ENCODE measurements around the gene RXRA. TPM values are rescaled to one million over a fixed set of nuclear protein-coding genes. Genes with fewer than 3 reads are reported as not detected.

The RXRA gene
- total RNA-seq, 1 experiment from 2014 or later, result 31.6 TPM

DNA sequence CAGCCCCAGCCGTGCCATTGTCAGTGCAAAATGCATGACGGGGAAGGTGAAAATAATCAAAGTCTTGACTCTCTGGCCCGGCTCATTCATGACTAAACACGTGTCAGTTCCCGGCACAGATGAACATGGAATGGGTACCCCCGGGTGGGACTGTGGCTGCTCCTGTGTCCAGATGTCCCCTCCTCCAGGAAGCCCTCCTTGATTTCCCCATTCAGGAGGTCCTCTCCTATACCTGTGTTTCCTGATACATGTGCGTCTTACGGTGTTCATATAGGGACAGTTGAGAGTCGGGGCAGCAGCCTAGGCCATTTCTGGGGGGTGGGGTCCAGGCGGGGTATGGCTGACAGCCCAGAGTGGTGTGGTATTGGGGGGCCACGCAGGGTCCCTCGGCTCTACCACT lies 19.5 kb downstream of the RXRA start:
- TF ChIP-seq SIN3A (IDR thresholded peaks at IDR 0.05; ENCODE audit: borderline replicate concordance, insufficient read depth, low read depth, low read length), result no peak
- no peak for TF ChIP-seq REST (IDR thresholded peaks at IDR 0.05; ENCODE audit: insufficient read depth in 1 of 2, low read depth in 2 of 2, low read length in 1 of 2)
- TF ChIP-seq CTCF (IDR thresholded peaks at IDR 0.05), result no peak
- no peak for TF ChIP-seq POLR2AphosphoS5 (IDR thresholded peaks at IDR 0.05; ENCODE audit: low read depth, low read length)
- TF ChIP-seq TCF7L2 (IDR thresholded peaks at IDR 0.05; ENCODE audit: low read depth, low read length), result no peak
- in situ Hi-C loops (cut with HindIII; ENCODE audit: low pct_unique_long_range_greater_than_20kb, low sequenced_read_pairs) (no loop called here), intact Hi-C loops (cut with micrococcal nuclease; ENCODE audit: unreplicated experiment) (no loop called here)
- no TSS peak for BruUV-seq (replicated peaks)
- DNase-seq (ENCODE audit: low read depth, low spot score), result no peak
- CTCF ChIA-PET, result no interaction called here
- Histone ChIP-seq H3K27me3 (ENCODE audit: control insufficient read depth, insufficient read depth, low read length) (no peaks in the 10 kb centered on the region), H3K4me3 (ENCODE audit: low read depth in 2 of 2, low read length in 2 of 2) (no peak overlapping the region), H3K36me3 (ENCODE audit: control insufficient read depth, insufficient read depth, low read length) (no peaks in the 10 kb centered on the region), H3K4me1 (ENCODE audit: control insufficient read depth, insufficient read depth, low read length) (no peaks in the 10 kb centered on the region; the same call in 1 of the 2 replicates), H3K9me3 (ENCODE audit: control insufficient read depth, insufficient read depth, low read depth, low read length) (no peaks in the 10 kb centered on the region), H3K27ac (ENCODE audit: low read length) (no peak overlapping the region)
- ATAC-seq, result no peak
- POLR2A ChIA-PET, result no interaction called here

GRCh38 chr9:134346151-134346550 lies 19.9 kb downstream of the RXRA start:
- no peak overlapping the region for H3K4me3 ChIP-seq (ENCODE audit: low read depth in 2 of 2, low read length in 2 of 2)
- H3K9me3 ChIP-seq (ENCODE audit: control insufficient read depth, insufficient read depth, low read depth, low read length), result no peaks in the 10 kb centered on the region
- H3K36me3 ChIP-seq (ENCODE audit: control insufficient read depth, insufficient read depth, low read length), result no peaks in the 10 kb centered on the region
- no TSS peak for BruUV-seq (replicated peaks)
- POLR2A ChIA-PET, result no interaction called here
- intact Hi-C loops (cut with micrococcal nuclease; ENCODE audit: unreplicated experiment), result no loop called here
- no peaks in the 10 kb centered on the region; the same call in 1 of the 2 replicates for H3K4me1 ChIP-seq (ENCODE audit: control insufficient read depth, insufficient read depth, low read length)
- in situ Hi-C loops (cut with HindIII; ENCODE audit: low pct_unique_long_range_greater_than_20kb, low sequenced_read_pairs), result no loop called here
- H3K27ac ChIP-seq (ENCODE audit: low read length), result no peak overlapping the region
- ATAC-seq, result no peak
- no peaks in the 10 kb centered on the region for H3K27me3 ChIP-seq (ENCODE audit: control insufficient read depth, insufficient read depth, low read length)
- CTCF ChIA-PET, result interaction anchor here (0.6 kb wide), 1 partner anchor 59 kb away, joined by 3 read pairs; no protein-coding TSS in a partner anchor
- no peak for TF ChIP-seq REST (IDR thresholded peaks at IDR 0.05; ENCODE audit: insufficient read depth in 1 of 2, low read depth in 2 of 2, low read length in 1 of 2)
- no peak for DNase-seq (ENCODE audit: low read depth, low spot score)

Measured in Panc1 (cell line).